IMR-90 (cell line): ENCODE data around the gene RPL19. TPM values are rescaled to one million over a fixed set of nuclear protein-coding genes. Genes with fewer than 3 reads are reported as not detected.

ENCODE experiments used
- ATAC-seq: fragments of 200-7000 bp; cut with Tn5 transposase; 2 replicates; pipeline ENCODE4 v1.9.1; 2020; ENCODE audit warnings: low read depth, mild to moderate bottlenecking, moderate library complexity
- BruUV-seq: library from RNA; stranded (reverse); fragments of 400-500 nt; replicated peaks from 2 replicates; lab custom pipeline; 2021; lab: Mats Ljungman, UMichigan
- CTCF ChIA-PET: fragments of 300-600 bp; formaldehyde crosslinking; extraction: SDS; loops from one replicate; lab custom pipeline; 2021; ENCODE audit warnings: antibody characterized with exemption; lab: Yijun Ruan, JAX
- POLR2A ChIA-PET: fragments of 300-600 bp; sonication (Branson Sonifier 250); formaldehyde crosslinking; loops from one replicate; lab custom pipeline; 2022; ENCODE audit warnings: antibody characterized with exemption; ENCODE audit not compliant: unreplicated experiment; lab: Charles Lee
- DNase-seq: peaks from one replicate; pipeline ENCODE4 v3.0.0; 2013
- H2AFZ ChIP-seq: replicated peaks from 2 replicates; pipeline ENCODE3; 2013; ENCODE audit warnings: low read length, mild to moderate bottlenecking; ENCODE audit not compliant: poor library complexity
- H2AK5ac ChIP-seq: 2 replicates; pipeline ENCODE4 v1.6.1; 2013; ENCODE audit warnings: low read depth, low read length, inconsistent platforms
- H2AK9ac ChIP-seq: replicated peaks from 2 replicates; pipeline ENCODE3; 2013; ENCODE audit warnings: mild to moderate bottlenecking, low read depth, low read length, moderate library complexity; ENCODE audit not compliant: poor library complexity
- H2BK120ac ChIP-seq: 2 replicates; pipeline ENCODE4 v1.6.1; 2013; ENCODE audit warnings: low read depth, low read length, inconsistent platforms
- H2BK15ac ChIP-seq: 3 replicates; pipeline ENCODE4 v1.6.1; 2013; ENCODE audit warnings: low read depth, low read length, inconsistent platforms
- H2BK20ac ChIP-seq: 2 replicates; pipeline ENCODE4 v1.6.1; 2013; ENCODE audit warnings: low read depth, mild to moderate bottlenecking, inconsistent platforms, low read length, moderate library complexity
- H2BK5ac ChIP-seq: 2 replicates; pipeline ENCODE4 v1.6.1; 2013; ENCODE audit warnings: mild to moderate bottlenecking, low read depth, low read length, inconsistent platforms; ENCODE audit not compliant: poor library complexity, severe bottlenecking
- H3K14ac ChIP-seq: replicated peaks from 2 replicates; pipeline ENCODE4 v1.6.1; 2013; ENCODE audit warnings: low read depth, low read length, inconsistent platforms
- H3K18ac ChIP-seq: 2 replicates; pipeline ENCODE4 v1.6.1; 2013; ENCODE audit warnings: low read depth, low read length, control low read depth
- H3K23ac ChIP-seq: 2 replicates; pipeline ENCODE4 v1.6.1; 2013; ENCODE audit warnings: low read depth, low read length, inconsistent platforms
- H3K27ac ChIP-seq: 2 replicates; pipeline ENCODE4 v1.5.1; 2013; ENCODE audit warnings: mild to moderate bottlenecking, control low read depth, low read length; ENCODE audit not compliant: insufficient read depth
- H3K27me3 ChIP-seq: 2 replicates; pipeline ENCODE4 v1.6.1; 2013; ENCODE audit warnings: low read length; ENCODE audit not compliant: control insufficient read depth, insufficient read depth
- H3K36me3 ChIP-seq: 2 replicates; pipeline ENCODE4 v1.6.1; 2013; ENCODE audit warnings: low read length, mixed read lengths; ENCODE audit not compliant: control insufficient read depth, insufficient read depth
- H3K4ac ChIP-seq: 2 replicates; pipeline ENCODE4 v1.6.1; 2013; ENCODE audit warnings: low read depth, low read length, inconsistent platforms
- H3K4me1 ChIP-seq: 2 replicates; pipeline ENCODE4 v1.6.1; 2013; ENCODE audit warnings: low read length, mixed read lengths; ENCODE audit not compliant: control insufficient read depth, insufficient read depth
- H3K4me2 ChIP-seq: 2 replicates; pipeline ENCODE4 v1.6.1; 2013; ENCODE audit warnings: low read depth, mild to moderate bottlenecking, control low read depth, low read length, moderate library complexity
- H3K4me3 ChIP-seq: 2 replicates; pipeline ENCODE4 v1.5.1; 2013; ENCODE audit warnings: low read depth, mild to moderate bottlenecking, control low read depth, low read length, moderate library complexity; ENCODE audit not compliant: insufficient read depth
- H3K56ac ChIP-seq: 2 replicates; pipeline ENCODE4 v1.6.1; 2013; ENCODE audit warnings: low read length, inconsistent platforms; ENCODE audit not compliant: insufficient read depth; ENCODE audit errors: extremely low read depth
- H3K79me1 ChIP-seq, 2 experiments: 2 replicates each; pipeline ENCODE4 v1.6.1; 2013; ENCODE audit warnings: low read length in 2 of 2, inconsistent platforms in 1 of 2, low read depth in 1 of 2
- H3K9ac ChIP-seq: 2 replicates; pipeline ENCODE4 v1.6.1; 2013; ENCODE audit warnings: low read depth, low read length, control low read depth
- H3K9me1 ChIP-seq: 2 replicates; pipeline ENCODE4 v1.6.1; 2013; ENCODE audit warnings: low read length, inconsistent platforms; ENCODE audit not compliant: insufficient read depth
- H3K9me3 ChIP-seq: 2 replicates; pipeline ENCODE4 v1.6.1; 2013; ENCODE audit warnings: low read length; ENCODE audit not compliant: control insufficient read depth, insufficient read depth
- H4K20me1 ChIP-seq: 2 replicates; pipeline ENCODE4 v1.6.1; 2013; ENCODE audit warnings: low read length, inconsistent platforms; ENCODE audit not compliant: insufficient read depth
- H4K5ac ChIP-seq: 2 replicates; pipeline ENCODE4 v1.6.1; 2013; ENCODE audit warnings: mild to moderate bottlenecking, low read depth, low read length, control low read depth
- H4K8ac ChIP-seq, 2 experiments: 2 replicates each; pipeline ENCODE4 v1.6.1; 2013; ENCODE audit warnings: low read depth in 2 of 2, low read length in 2 of 2, control low read depth in 1 of 2, inconsistent platforms in 1 of 2
- H4K91ac ChIP-seq: 2 replicates; pipeline ENCODE4 v1.6.1; 2013; ENCODE audit warnings: low read depth, low read length, inconsistent platforms; ENCODE audit not compliant: insufficient read depth
- CEBPB ChIP-seq: IDR thresholded peaks from 2 replicates; pipeline ENCODE4 v1.6.1; 2012; ENCODE audit warnings: low read depth, low read length, improper control_type of control experiment
- WGBS, 2 experiments: methylation state at CpG; one replicate each; pipeline versions ENCODE4 v1.1.5 to v1.1.7; 2013; ENCODE audit warnings: missing lambda C conversion rate in 2 of 2; ENCODE audit not compliant: insufficient read length in 1 of 2; ENCODE audit errors: extremely low coverage in 2 of 2; 5-methylcytosine and 5-hydroxymethylcytosine counted together
- dilution Hi-C: fragments of 300-500 bp; cut with HindIII; formaldehyde crosslinking; loops from one replicate; pipeline ENCODE4 v1.14.3; 2018; ENCODE audit warnings: low sequenced_read_pairs; ENCODE audit not compliant: unreplicated experiment
- in situ Hi-C: fragments of 300-500 bp; cut with MboI; formaldehyde crosslinking; loops from 3 replicates; pipeline ENCODE4 v1.14.3; 2019; ENCODE audit warnings: low sequenced_read_pairs, inconsistent platforms, mixed read lengths
- intact Hi-C: fragments of 100-400 bp; cut with micrococcal nuclease; formaldehyde crosslinking; loops from 2 replicates; pipeline ENCODE4 v1.10.0; 2022
- polyA plus RNA-seq, 3 experiments: library from polyadenylated mRNA; depleted of rRNA; stranded (reverse); fragments of >200 nt; gene quantifications; 2 replicates each; pipeline ENCODE4 v1.2.3, GENCODE V29; 2012; ENCODE audit warnings: low replicate concordance in 1 of 3
- total RNA-seq: library from RNA; depleted of rRNA; stranded (reverse); fragments of >200 nt; gene quantifications from 2 replicates; pipeline ENCODE4 v1.2.3, GENCODE V29; 2012

The RPL19 gene
- total and polyA plus RNA-seq, 2 of the 4 experiments (the other 2 are of a cell fraction): 2,101 to 2,466 TPM

DNA sequence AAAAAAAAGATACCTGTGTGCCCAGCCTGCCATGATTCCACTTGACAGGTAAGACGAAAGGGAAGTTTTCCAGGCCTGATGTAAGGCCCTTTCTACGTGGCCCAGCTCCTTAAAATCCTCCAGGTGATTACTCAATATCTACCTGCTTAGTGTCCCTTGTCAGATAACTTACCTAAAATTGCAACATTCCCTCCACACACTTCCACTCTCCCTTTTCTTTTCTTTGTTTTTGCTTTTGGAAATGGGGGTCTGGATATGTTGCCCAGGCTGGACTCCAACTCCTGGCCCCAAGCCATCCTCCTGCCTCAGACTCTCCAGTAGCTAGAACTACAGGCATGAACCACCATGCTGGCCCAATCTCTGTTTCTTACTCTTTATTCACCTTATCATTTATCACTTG lies 41.5 kb upstream of the RPL19 start:
- H3K9ac ChIP-seq: no peak overlapping the region
- H3K56ac ChIP-seq: no peak overlapping the region
- no peak for DNase-seq
- in situ Hi-C loops: no loop called here
- ATAC-seq: no peak
- no peak overlapping the region for H2AK5ac ChIP-seq
- H3K4me1 ChIP-seq: peaks cover 4% of the 10 kb centered on the region
- TF ChIP-seq CEBPB: no peak
- H4K91ac ChIP-seq: no peak overlapping the region
- H2BK5ac ChIP-seq: no peak overlapping the region
- BruUV-seq: no TSS peak
- peaks cover 2% of the 10 kb centered on the region; the same call in 1 of the 2 replicates for H3K9me1 ChIP-seq
- no peak overlapping the region for H4K5ac ChIP-seq
- no peak overlapping the region for H3K27ac ChIP-seq
- H2BK120ac ChIP-seq: no peak overlapping the region
- H4K8ac ChIP-seq: no peak overlapping the region
- H3K14ac ChIP-seq: no peak overlapping the region
- H3K79me1 ChIP-seq: no peaks in the 10 kb centered on the region
- no peak overlapping the region for H3K23ac ChIP-seq
- no peak overlapping the region for H2BK20ac ChIP-seq
- peaks cover 7% of the 10 kb centered on the region; the same call in 1 of the 2 replicates for H3K27me3 ChIP-seq
- H4K20me1 ChIP-seq: peaks cover 4% of the 10 kb centered on the region; the same call in 1 of the 2 replicates
- no peak overlapping the region for H3K4me2 ChIP-seq
- H2AFZ ChIP-seq: no peak overlapping the region
- 80% methylated on average over 1 of the region's 2 CpGs; no CpG with 5 or more reads in 1 of the 2 experiments for WGBS, 2 experiments
- H3K4ac ChIP-seq: no peak overlapping the region
- no peaks in the 10 kb centered on the region for H3K36me3 ChIP-seq
- H3K4me3 ChIP-seq: no peak overlapping the region
- no peaks in the 10 kb centered on the region for H3K9me3 ChIP-seq
- H2BK15ac ChIP-seq: no peak overlapping the region
- intact Hi-C loops: no loop called here
- dilution Hi-C loops: no loop called here
- no peak overlapping the region for H2AK9ac ChIP-seq
- ChIA-PET POLR2A (no interaction called here), CTCF (interaction anchor here (0.7 kb wide), 1 partner anchor 176 kb away, joined by 4 read pairs; no protein-coding TSS in a partner anchor)
- H3K18ac ChIP-seq: no peak overlapping the region
